Middle frontal gyrus (tissue), 1 donor: ENCODE measurements around the gene CCR3.
"Not testable (repeated sequence)": the region's sequence is repeated elsewhere in the genome, so short reads cannot be mapped to it uniquely, and the experiment has no call there.

Experiments
- DNase-seq: peaks from one replicate; pipeline ENCODE4 v3.0.0-alpha.2; 2015; ENCODE audit warnings: low spot score; ENCODE audit errors: extremely low spot score

CCR3 gene

DNA sequence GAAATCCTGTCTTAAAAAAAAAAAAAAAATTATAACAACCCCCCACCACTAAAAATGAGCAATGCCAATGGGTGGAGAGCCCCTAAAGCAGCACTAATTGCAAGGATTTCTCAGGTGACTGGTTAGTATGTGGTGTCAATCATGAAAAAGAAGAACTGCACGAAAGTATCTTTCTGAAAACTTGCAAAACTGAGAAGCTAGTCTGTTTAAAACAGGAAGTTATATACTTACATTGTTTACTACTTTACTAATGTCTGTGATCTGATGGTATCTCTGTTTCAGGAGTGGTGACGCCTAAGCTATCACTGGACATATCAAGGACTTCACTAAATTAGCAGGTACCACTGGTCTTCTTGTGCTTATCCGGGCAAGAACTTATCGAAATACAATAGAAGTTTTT lies at the start of gene CCR3:
Gene CCR3 (plus strand): TSS at position 341 of the 400 bp plus-strand sequence. CDS start 22,699 bp downstream, outside the sequence.
- no peak for DNase-seq

DNA sequence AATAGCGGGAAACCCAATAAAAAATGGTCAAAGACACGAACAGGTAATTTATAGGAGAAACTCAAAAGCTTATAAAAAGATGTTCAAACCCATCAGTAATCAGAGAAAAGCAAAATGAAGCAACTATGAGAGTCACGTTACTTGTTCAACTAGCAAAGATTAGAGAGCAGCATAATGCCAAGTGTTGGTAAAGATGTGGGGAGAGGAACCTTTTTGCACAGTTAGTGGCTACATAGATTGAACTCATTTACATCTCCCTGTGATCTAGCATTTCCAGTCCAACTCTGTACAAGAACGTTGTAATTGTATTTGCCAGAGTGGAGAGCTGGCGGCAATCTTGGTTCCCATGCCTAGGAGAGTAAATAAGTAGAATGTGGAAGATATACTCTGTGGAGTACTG lies 49.3 kb upstream of the CCR3 start:
- DNase-seq = no peak

DNA sequence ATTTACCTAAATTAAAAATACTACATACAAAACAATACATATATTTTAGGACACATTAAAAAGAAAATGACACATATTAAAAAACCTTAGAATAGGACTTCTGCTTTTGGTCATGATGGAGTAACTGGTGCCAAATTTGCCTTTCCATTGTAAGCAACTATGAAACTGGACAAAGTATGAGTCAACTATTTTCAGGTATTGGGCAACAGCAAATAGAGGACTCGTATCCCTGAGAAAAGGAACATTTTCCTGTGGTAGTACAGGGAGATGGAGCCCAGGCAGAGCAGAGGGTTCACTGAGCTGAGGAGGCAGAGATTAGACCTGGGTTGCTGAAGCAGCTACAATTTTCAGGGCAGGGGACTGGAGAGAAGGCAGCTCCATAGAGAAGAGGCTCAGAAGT lies 48.8 kb upstream of the CCR3 start:
- DNase-seq = no peak

DNA sequence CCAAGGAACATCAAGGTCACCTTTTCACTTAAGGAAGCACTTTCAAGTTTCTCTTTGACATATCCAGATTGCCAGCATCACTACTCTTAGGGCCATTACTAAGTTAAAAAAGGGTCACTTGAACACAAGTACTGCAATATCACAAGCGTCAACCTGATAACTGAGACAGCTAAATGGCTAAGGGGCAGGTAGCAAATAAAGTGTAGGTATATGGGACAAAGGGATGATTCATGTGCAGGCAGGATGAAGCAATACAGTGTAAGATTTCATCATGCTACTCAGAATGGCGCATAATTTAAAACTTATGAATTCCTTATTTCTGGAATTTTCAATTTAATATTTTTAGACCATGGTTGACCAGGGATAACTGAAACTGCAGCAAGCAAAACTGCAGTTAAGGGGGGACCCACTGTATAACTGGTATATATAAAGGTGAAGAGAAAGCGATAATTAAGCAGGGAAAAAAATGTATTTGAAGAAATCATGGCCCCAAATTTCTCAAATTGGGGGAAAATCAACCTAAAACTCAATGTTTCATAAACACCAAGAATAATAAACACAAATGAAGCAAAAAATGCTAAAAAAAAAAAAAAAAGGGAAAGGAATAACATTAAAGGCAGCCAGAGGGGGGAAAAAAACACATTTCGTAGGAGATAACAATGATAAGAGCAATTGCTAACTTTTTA lies 47.2 kb upstream of the CCR3 start:
- no peak for DNase-seq

DNA sequence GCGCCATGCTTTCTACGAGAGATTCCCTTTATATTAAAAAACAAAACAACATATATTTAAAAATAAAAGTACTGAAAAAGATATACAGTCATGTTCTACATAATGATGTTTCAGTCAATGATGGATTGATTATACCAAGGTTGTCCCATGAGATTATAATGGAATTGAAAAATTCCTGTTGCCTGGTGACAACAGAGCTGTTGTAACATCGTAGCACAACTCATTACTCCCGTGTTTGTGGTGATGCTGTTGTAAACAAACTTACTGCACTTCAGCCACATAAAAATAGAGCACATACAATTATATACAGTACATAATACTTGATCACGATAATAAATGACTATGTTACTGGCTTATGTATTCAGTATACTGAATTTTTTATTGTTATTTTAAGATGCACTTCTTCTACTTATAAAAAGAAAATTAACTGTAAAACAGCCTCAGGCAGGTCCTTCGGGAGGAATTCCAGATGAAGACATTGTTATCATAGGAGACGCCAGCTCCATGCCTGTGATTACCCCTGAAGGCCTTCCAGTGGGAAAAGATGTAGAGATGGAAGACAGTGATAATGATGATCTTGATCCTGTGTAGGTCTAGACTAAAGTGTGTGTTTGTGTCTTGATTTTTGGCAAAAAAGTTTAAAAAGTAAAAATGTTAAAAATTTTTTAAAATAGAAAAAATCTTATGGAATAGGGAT lies 45.9 kb upstream of the CCR3 start:
- no peak for DNase-seq

GRCh38 chr3:46200211-46200610 lies 42.0 kb upstream of the CCR3 start:
- no peak for DNase-seq

DNA sequence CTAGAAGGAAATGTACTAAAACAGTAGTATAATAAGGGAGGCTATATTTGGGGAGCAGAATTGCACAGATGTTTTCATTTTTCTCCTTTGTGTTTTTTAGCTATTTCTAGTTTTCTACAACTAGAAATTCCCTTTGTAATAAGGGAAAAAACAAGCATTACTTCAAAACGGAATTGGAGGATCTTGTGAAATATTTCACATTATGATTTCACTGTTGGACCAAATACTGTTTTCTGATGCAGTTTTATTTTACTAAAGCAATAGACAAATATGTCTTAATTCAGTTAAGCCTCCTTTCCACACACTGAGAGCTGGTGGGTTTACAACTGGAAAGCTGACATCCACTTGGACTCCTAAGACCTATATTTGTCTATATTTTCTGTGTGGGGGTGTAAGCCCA lies 41.5 kb upstream of the CCR3 start:
- DNase-seq = no peak

GRCh38 chr3:46202535-46202934 lies 39.7 kb upstream of the CCR3 start:
- DNase-seq = no peak

DNA sequence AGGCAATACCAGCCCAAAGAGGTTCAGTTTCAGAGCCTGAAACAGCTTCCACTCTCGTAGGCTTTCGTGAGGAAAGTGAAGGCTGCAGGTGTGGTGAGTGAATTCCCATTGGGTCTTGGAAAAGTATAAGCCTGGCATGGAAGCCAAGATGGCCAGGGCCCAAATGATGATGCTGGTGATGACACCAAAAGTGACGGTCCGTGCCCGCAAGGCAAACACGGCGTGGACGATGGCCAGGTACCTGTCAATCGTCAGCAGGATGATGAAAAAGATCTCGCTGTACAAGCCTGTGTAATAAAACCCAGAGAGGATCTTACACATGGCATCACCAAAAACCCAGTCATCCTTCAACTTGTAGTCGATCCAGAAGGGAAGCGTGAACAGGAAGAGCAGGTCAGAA lies 38.6 kb upstream of the CCR3 start:
- DNase-seq = no peak

- no peak for DNase-seq
Measured at GRCh38 chr3:46205286-46205960, 36.8 kb upstream of the CCR3 start.

GRCh38 chr3:46206282-46207015 lies 35.8 kb upstream of the CCR3 start:
- no peak for DNase-seq

DNA sequence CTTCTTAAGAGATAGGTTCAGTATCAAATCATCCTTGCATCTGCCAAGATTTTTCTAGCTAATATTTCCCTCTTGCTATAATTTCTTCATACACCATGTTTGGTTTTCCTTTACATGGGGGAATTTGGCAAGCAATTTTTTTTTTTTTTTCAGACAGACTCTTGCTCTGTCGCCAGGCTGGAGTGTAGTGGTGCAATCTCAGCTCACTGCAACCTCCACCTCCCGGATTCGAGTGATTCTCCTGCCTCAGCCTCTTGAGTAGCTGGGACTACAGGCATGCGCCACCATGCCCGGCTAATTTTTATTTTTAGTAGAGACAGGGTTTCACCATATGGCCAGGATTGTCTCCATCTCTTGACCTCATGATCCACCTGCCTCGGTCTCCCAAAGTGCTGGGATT lies 34.7 kb upstream of the CCR3 start:
- not testable (repeated sequence) for DNase-seq

DNA sequence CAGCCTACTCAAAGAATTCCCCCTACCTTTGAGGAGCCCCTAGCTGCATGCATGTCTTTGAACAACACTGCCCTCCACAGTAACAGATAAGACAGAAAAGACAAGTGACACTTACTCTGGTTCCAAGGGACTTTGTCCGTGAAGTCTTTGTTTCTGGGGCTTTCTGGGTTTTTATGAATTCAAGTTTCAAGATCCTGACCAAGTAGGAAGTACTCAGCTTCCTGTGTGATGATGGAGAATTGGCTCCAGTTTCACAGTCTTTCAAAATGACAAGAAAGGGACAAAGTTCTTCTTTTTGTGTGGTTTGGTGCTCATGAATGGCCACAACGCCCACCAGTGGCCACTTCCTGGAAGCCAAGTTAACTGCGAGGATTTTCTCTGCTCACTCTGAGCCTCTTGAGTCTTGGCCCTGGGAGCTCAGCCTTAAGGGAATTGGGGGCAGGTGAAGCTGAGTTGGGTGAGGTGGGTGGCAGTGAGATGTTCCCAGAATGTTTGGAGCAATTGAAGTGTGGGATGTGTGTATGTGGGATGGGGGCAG lies 34.0 kb upstream of the CCR3 start, which contains the start of gene CCR1:
Gene CCR1 (minus strand): TSS at position 147 of the 538 bp plus-strand sequence. CDS start 4,000 bp downstream, outside the sequence.
- DNase-seq = no peak

- DNase-seq = no peak
Measured at GRCh38 chr3:46209053-46209452, 33.2 kb upstream of the CCR3 start.

GRCh38 chr3:46209746-46210470 lies 32.4 kb upstream of the CCR3 start:
- DNase-seq = no peak

- DNase-seq = no peak
Measured at GRCh38 chr3:46212101-46212500, 30.2 kb upstream of the CCR3 start.

DNA sequence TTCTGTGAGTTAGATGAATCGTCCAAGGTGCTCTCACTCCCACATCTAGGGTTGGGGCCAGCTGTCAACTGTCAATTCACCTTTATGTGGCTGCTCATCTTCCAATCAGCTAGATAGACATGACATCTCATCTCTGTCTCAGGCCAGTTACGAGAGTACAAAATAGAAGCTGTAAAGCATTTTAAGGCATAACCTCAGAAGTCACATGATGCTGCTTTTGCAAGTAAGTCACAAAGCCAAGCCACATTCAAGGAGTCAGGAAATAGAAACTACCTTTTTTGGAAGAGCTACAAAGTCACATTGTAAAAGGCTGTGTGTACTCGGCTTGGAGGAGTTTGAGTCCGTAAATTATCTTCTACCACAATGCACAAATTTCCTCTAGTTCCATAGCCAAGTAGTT lies 29.1 kb upstream of the CCR3 start:
- no peak for DNase-seq

GRCh38 chr3:46214751-46215352 lies 27.4 kb upstream of the CCR3 start:
- no peak for DNase-seq

- DNase-seq = no peak
Measured at GRCh38 chr3:46215810-46216414, 26.3 kb upstream of the CCR3 start.

- DNase-seq = no peak
Measured at GRCh38 chr3:46218196-46218709, 24.0 kb upstream of the CCR3 start.
